H1 (cell line): ENCODE measurements around the gene SH2D5. TPM values are rescaled to one million over a fixed set of nuclear protein-coding genes. Genes with fewer than 3 reads are reported as not detected.

Experiments
- CTCF ChIA-PET: fragments of 300-600 bp; sonication (Branson Sonifier 250); formaldehyde crosslinking; loops from one replicate; lab custom pipeline; 2021; ENCODE audit not compliant: partially characterized antibody; lab: Charles Lee
- POLR2A ChIA-PET: fragments of 300-600 bp; sonication (Branson Sonifier 250); formaldehyde crosslinking; loops from one replicate; lab custom pipeline; 2021; ENCODE audit warnings: inconsistent platforms; ENCODE audit not compliant: partially characterized antibody; lab: Charles Lee
- DNase-seq, 2 experiments: peaks; one replicate each; pipeline versions ENCODE4 v3.0.0 to v3.0.0-alpha.2; 2010 to 2022; ENCODE audit warnings: low spot score in 2 of 2, low read depth in 1 of 2, mixed read lengths in 1 of 2
- FAIRE-seq: peaks from 2 replicates; lab custom pipeline; 2011; peaks lifted over from hg19 to GRCh38; lab: Jason Lieb, UNC
- H2AFZ ChIP-seq: 2 replicates; pipeline ENCODE4 v1.8.1; 2012; ENCODE audit warnings: low read length, inconsistent platforms
- H2AK5ac ChIP-seq: 2 replicates; pipeline ENCODE4 v1.6.1; 2013; ENCODE audit warnings: low read depth, low read length
- H2BK120ac ChIP-seq: replicated peaks from 2 replicates; pipeline ENCODE3; 2013; ENCODE audit warnings: low read depth, low read length, inconsistent platforms
- H2BK12ac ChIP-seq: 2 replicates; pipeline ENCODE4 v1.6.1; 2013; ENCODE audit warnings: low read depth, low read length
- H2BK15ac ChIP-seq: 2 replicates; pipeline ENCODE4 v1.6.1; 2013; ENCODE audit warnings: low read length
- H2BK20ac ChIP-seq: 2 replicates; pipeline ENCODE4 v1.6.1; 2013; ENCODE audit warnings: low read length
- H2BK5ac ChIP-seq: 2 replicates; pipeline ENCODE4 v1.6.1; 2013; ENCODE audit warnings: low read depth, low read length
- H3K14ac ChIP-seq: 2 replicates; pipeline ENCODE4 v1.6.1; 2013; ENCODE audit warnings: inconsistent platforms; ENCODE audit not compliant: insufficient read length
- H3K18ac ChIP-seq: 2 replicates; pipeline ENCODE4 v1.6.1; 2013; ENCODE audit warnings: low read length; ENCODE audit errors: extremely low read depth
- H3K23ac ChIP-seq: 2 replicates; pipeline ENCODE4 v1.6.1; 2013; ENCODE audit warnings: inconsistent platforms; ENCODE audit not compliant: insufficient read length
- H3K23me2 ChIP-seq: 2 replicates; pipeline ENCODE4 v1.6.1; 2013; ENCODE audit warnings: low read depth, low read length
- H3K27ac ChIP-seq: 2 replicates; pipeline ENCODE4 v1.6.1; 2011; ENCODE audit warnings: low read depth, low read length, inconsistent platforms
- H3K27me3 ChIP-seq, 4 experiments: replicated peaks in 1 of 4; 1 replicate in 1 of 4; 2 replicates in 3 of 4; pipeline versions ENCODE4 v1.6.1 to v1.8.1; 2011 to 2013; ENCODE audit warnings: low read length in 3 of 4, mild to moderate bottlenecking in 3 of 4, inconsistent platforms in 2 of 4, mixed read lengths in 2 of 4, moderate library complexity in 1 of 4; ENCODE audit not compliant: control insufficient read depth in 3 of 4, insufficient read depth in 3 of 4; ENCODE audit errors: extremely low read depth in 1 of 4
- H3K36me3 ChIP-seq, 4 experiments: 2 replicates each; pipeline versions ENCODE4 v1.6.1 to v1.8.1; 2011 to 2013; ENCODE audit warnings: mild to moderate bottlenecking in 4 of 4, low read length in 3 of 4, moderate library complexity in 2 of 4, control low read depth in 1 of 4, inconsistent platforms in 1 of 4; ENCODE audit not compliant: insufficient read depth in 4 of 4, control insufficient read depth in 2 of 4
- H3K4ac ChIP-seq: replicated peaks from 2 replicates; pipeline ENCODE3; 2013; ENCODE audit warnings: low read length, low read depth, mixed read lengths, inconsistent platforms; ENCODE audit not compliant: insufficient read length
- H3K4me1 ChIP-seq, 4 experiments: replicated peaks in 1 of 4; 1 replicate in 1 of 4; 2 replicates in 3 of 4; pipeline versions ENCODE4 v1.6.1 to v1.8.1; 2011 to 2013; ENCODE audit warnings: low read length in 3 of 4, inconsistent platforms in 2 of 4, mixed read lengths in 1 of 4; ENCODE audit not compliant: insufficient read depth in 4 of 4, control insufficient read depth in 3 of 4
- H3K4me2 ChIP-seq, 2 experiments: 2 replicates each; pipeline versions ENCODE4 v1.6.1 to v1.8.1; 2011 to 2013; ENCODE audit warnings: low read depth in 2 of 2, low read length in 2 of 2, control low read depth in 1 of 2, inconsistent platforms in 1 of 2, mild to moderate bottlenecking in 1 of 2; ENCODE audit not compliant: insufficient read depth in 1 of 2
- H3K4me3 ChIP-seq, 4 experiments: fragments of 200-600, 300-600 bp in 1 of 4; sonication (generic), shearing (Covaris generic), sonication (Bioruptor Twin) in 1 of 4; 2 replicates each; pipeline versions ENCODE4 v1.5.1 to v1.8.1; 2011 to 2016; ENCODE audit warnings: low read length in 4 of 4, low read depth in 3 of 4, control low read depth in 2 of 4, inconsistent platforms in 2 of 4, mild to moderate bottlenecking in 2 of 4, mixed read lengths in 1 of 4, moderate library complexity in 1 of 4; ENCODE audit not compliant: insufficient read depth in 2 of 4; ENCODE audit errors: extremely low read depth in 1 of 4
- H3K56ac ChIP-seq: replicated peaks from 2 replicates; pipeline ENCODE3; 2013; ENCODE audit warnings: low read depth, mild to moderate bottlenecking, mixed read lengths, low read length, inconsistent platforms; ENCODE audit not compliant: insufficient read length
- H3K79me1 ChIP-seq: 2 replicates; pipeline ENCODE4 v1.6.1; 2013; ENCODE audit warnings: low read depth, low read length, control low read depth
- H3K79me2 ChIP-seq, 2 experiments: 2 replicates each; pipeline versions ENCODE4 v1.6.1 to v1.8.1; 2012 to 2013; ENCODE audit warnings: low read length in 2 of 2, mild to moderate bottlenecking in 2 of 2, inconsistent platforms in 1 of 2; ENCODE audit not compliant: insufficient read depth in 2 of 2, control insufficient read depth in 1 of 2
- H3K9ac ChIP-seq, 4 experiments: replicated peaks in 1 of 4; 1 replicate in 1 of 4; 2 replicates in 3 of 4; pipeline versions ENCODE4 v1.6.1 to v1.8.1; 2011 to 2013; ENCODE audit warnings: low read depth in 3 of 4, low read length in 3 of 4, control low read depth in 2 of 4, mild to moderate bottlenecking in 2 of 4, moderate library complexity in 2 of 4, inconsistent platforms in 1 of 4; ENCODE audit errors: extremely low read depth in 1 of 4
- H3K9me3 ChIP-seq, 2 experiments: 2 replicates each; pipeline versions ENCODE4 v1.6.1 to v1.8.1; 2012 to 2013; ENCODE audit warnings: mild to moderate bottlenecking in 2 of 2, moderate library complexity in 2 of 2, control low read depth in 1 of 2, inconsistent platforms in 1 of 2, low read depth in 1 of 2, low read length in 1 of 2, mixed read lengths in 1 of 2; ENCODE audit not compliant: insufficient read depth in 2 of 2
- H4K20me1 ChIP-seq, 2 experiments: replicated peaks in 1 of 2; 2 replicates each; pipeline versions ENCODE3 to v1.8.1; 2011 to 2013; ENCODE audit warnings: inconsistent platforms in 2 of 2, low read length in 2 of 2, mild to moderate bottlenecking in 1 of 2; ENCODE audit not compliant: insufficient read depth in 2 of 2, control insufficient read depth in 1 of 2
- H4K5ac ChIP-seq: 2 replicates; pipeline ENCODE4 v1.6.1; 2013; ENCODE audit warnings: low read length, low read depth, mixed read lengths, inconsistent platforms; ENCODE audit not compliant: insufficient read length
- H4K8ac ChIP-seq: 2 replicates; pipeline ENCODE4 v1.8.0; 2013; ENCODE audit warnings: mild to moderate bottlenecking, moderate library complexity, low read length, inconsistent platforms; ENCODE audit not compliant: insufficient read depth; ENCODE audit errors: extremely low read depth
- H4K91ac ChIP-seq: replicated peaks from 2 replicates; pipeline ENCODE3; 2013; ENCODE audit warnings: low read length, mixed read lengths, inconsistent platforms; ENCODE audit not compliant: insufficient read length
- CBX8 ChIP-seq: fragments of 300-800, 300-1000 bp; sonication (generic); IDR thresholded peaks from 2 replicates; pipeline ENCODE4 v1.7.1; 2016; ENCODE audit warnings: low read depth, low read length, borderline replicate concordance
- CHD1 ChIP-seq: IDR thresholded peaks from 2 replicates; pipeline ENCODE4 v1.6.1; 2012; ENCODE audit warnings: low read depth, low read length, improper control_type of control experiment
- CREB1 ChIP-seq: IDR thresholded peaks from 2 replicates; pipeline ENCODE4 v1.6.1; 2012; ENCODE audit warnings: inconsistent platforms
- EGR1 ChIP-seq: IDR thresholded peaks from 2 replicates; pipeline ENCODE4 v1.6.1; 2011; ENCODE audit warnings: low read depth, low read length, borderline replicate concordance
- EP300 ChIP-seq, 2 experiments: IDR thresholded peaks; 1 replicate in 1 of 2; 2 replicates in 1 of 2; pipeline ENCODE4 v1.6.1; 2011 to 2012; ENCODE audit warnings: low read depth in 2 of 2, low read length in 2 of 2, mild to moderate bottlenecking in 2 of 2, borderline replicate concordance in 1 of 2, inconsistent platforms in 1 of 2, moderate library complexity in 1 of 2
- GTF2F1 ChIP-seq: IDR thresholded peaks from 2 replicates; pipeline ENCODE4 v1.6.1; 2012; ENCODE audit warnings: low read depth, low read length, improper control_type of control experiment, borderline replicate concordance
- JUN ChIP-seq: IDR thresholded peaks from 2 replicates; pipeline ENCODE4 v1.6.1; 2011; ENCODE audit warnings: low read depth, mild to moderate bottlenecking, improper control_type of control experiment, low read length
- RBBP5 ChIP-seq: IDR thresholded peaks from 2 replicates; pipeline ENCODE4 v1.7.1; 2012; ENCODE audit warnings: low read depth, mild to moderate bottlenecking, inconsistent platforms, low read length, moderate library complexity, borderline replicate concordance
- RNF2 ChIP-seq: fragments of 200-900, 300-1000 bp; sonication (generic); IDR thresholded peaks from 2 replicates; pipeline ENCODE4 v1.7.1; 2016; ENCODE audit warnings: borderline replicate concordance, low read depth, mild to moderate bottlenecking, antibody characterized with exemption, low read length; ENCODE audit not compliant: poor library complexity, severe bottlenecking; ENCODE audit errors: missing control alignments
- SAP30 ChIP-seq: fragments of 300-600 bp; sonication (generic); IDR thresholded peaks from 2 replicates; pipeline ENCODE4 v1.7.1; 2012; ENCODE audit warnings: low read length, moderate library complexity, mild to moderate bottlenecking, inconsistent platforms; ENCODE audit not compliant: insufficient read depth, insufficient replicate concordance
- TAF7 ChIP-seq: optimal IDR thresholded peaks from 2 replicates; pipeline ENCODE3; 2011; ENCODE audit warnings: low read depth, mild to moderate bottlenecking, inconsistent platforms, low read length, moderate library complexity, borderline replicate concordance
- TCF12 ChIP-seq: IDR thresholded peaks from 2 replicates; pipeline ENCODE4 v1.6.1; 2011; ENCODE audit warnings: low read depth, mild to moderate bottlenecking, low read length
- YY1 ChIP-seq: IDR thresholded peaks from 2 replicates; pipeline ENCODE4 v1.6.1; 2011; ENCODE audit warnings: low read depth, mild to moderate bottlenecking, low read length
- WGBS, 2 experiments: shearing (Covaris generic) in 1 of 2; methylation state at CpG; one replicate each; pipeline versions ENCODE4 v1.1.6 to v1.1.7; 2013 to 2015; ENCODE audit warnings: low lambda C conversion rate in 2 of 2, mixed read lengths in 2 of 2, inconsistent platforms in 1 of 2, low coverage in 1 of 2, missing lambda C conversion rate in 1 of 2; ENCODE audit not compliant: insufficient replicate concordance in 2 of 2, insufficient coverage in 1 of 2, insufficient read length in 1 of 2; ENCODE audit errors: extremely low coverage in 1 of 2, missing lambda C conversion rate in 1 of 2; 5-methylcytosine and 5-hydroxymethylcytosine counted together
- polyA plus RNA-seq, 7 experiments: library from polyadenylated mRNA; depleted of rRNA in 3 of 7; stranded (reverse) in 5 of 7; unstranded in 2 of 7; fragments of >200 nt in 5 of 7; fragments of 200-250 nt in 2 of 7; gene quantifications; 1 replicate in 5 of 7; 2 replicates in 1 of 7; 4 replicates in 1 of 7; pipeline versions ENCODE4 v1.2.1 to v1.2.3, GENCODE V29; 2011 to 2013; ENCODE audit warnings: missing spikeins in 2 of 7, mixed read lengths in 2 of 7
- total RNA-seq: library from RNA; stranded (reverse); fragmentation: NEBNext Ultra II Directional; extraction: Animal tissue kit (Norgen Biotek cat#: 25700); gene quantifications from 2 replicates; pipeline ENCODE4 v1.2.1, GENCODE V29; 2021

SH2D5 gene
- total and polyA plus RNA-seq, 2 of the 8 experiments (the other 6 are each of a cell fraction or from before 2014, with no cell fraction given), result 13.2 to 18.4 TPM

DNA sequence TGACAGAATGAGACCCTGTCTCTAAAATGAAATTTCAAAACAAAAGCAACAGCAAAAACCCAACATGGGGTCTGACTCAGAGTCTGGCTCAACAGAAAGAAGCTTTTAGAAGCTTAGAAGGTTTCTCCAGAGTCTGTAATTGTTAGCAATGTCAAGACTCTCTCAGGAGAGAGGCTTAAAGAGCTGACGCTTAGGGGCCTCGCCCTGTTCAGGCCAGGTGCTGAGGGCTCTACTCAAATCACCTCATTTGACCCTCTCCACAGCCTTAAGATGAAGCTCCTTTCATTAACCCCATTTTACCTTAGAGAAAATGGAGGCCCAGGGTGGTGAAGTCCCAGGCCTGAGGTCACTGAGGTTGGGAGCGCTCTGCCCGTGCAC lies 9.4 kb downstream of the SH2D5 start:
- no peak for FAIRE-seq
- WGBS, 2 experiments, result 92% methylated on average over 4 of the region's 4 CpGs; no CpG with 5 or more reads in 1 of the 2 experiments
- H3K4ac ChIP-seq, result no peak overlapping the region
- TF ChIP-seq CBX8 (no peak), CHD1 (no peak), GTF2F1 (no peak), TAF7 (no peak), TCF12 (no peak), EGR1 (no peak), JUN (no peak), SAP30 (no peak), RBBP5 (no peak), RNF2 (no peak), YY1 (no peak), CREB1 (no peak), EP300 (IDR thresholded peaks at IDR 0.05; ENCODE audit: borderline replicate concordance in 1 of 2, low read depth in 2 of 2, low read length in 2 of 2) (no peak)

More for the DNA sequence above, 9.4 kb downstream of the SH2D5 start:
- Histone ChIP-seq H3K23ac (no peak overlapping the region), H4K20me1 (peaks cover 0 to 5% of the 10 kb centered on the region in 2 experiments), H3K4me2 (no peak overlapping the region), H3K79me2 (no peaks in the 10 kb centered on the region; a peak in 1 of 4 replicates), H2BK15ac (no peak overlapping the region), H3K27me3 (peaks cover 0 to 11% (median 2%) of the 10 kb centered on the region in 4 experiments; a peak in 4 of 7 replicates), H3K9ac (no peak overlapping the region), H3K18ac (no peak overlapping the region), H3K14ac (no peak overlapping the region), H2BK12ac (no peak overlapping the region), H2AFZ (no peak overlapping the region), H4K5ac (no peak overlapping the region), H2BK120ac (no peak overlapping the region), H4K8ac (no peak overlapping the region), H3K4me1 (peaks cover 0 to 12% (median 10%) of the 10 kb centered on the region in 4 experiments; a peak in 6 of 7 replicates), H2BK5ac (no peak overlapping the region), H3K56ac (no peak overlapping the region), H3K23me2 (peaks cover 2% of the 10 kb centered on the region; the same call in 1 of the 2 replicates), H3K4me3 (no peak overlapping the region), H4K91ac (no peak overlapping the region), H2BK20ac (no peak overlapping the region), H3K79me1 (no peaks in the 10 kb centered on the region), H3K27ac (no peak overlapping the region), H3K36me3 (no peaks in the 10 kb centered on the region), H2AK5ac (peak overlapping the region; percentile 82; the same call in 1 of the 2 replicates), H3K9me3 (no peaks in the 10 kb centered on the region)
- ChIA-PET POLR2A (interaction anchor here (0.7 to 0.9 kb wide), 2 partner anchors 30 to 62 kb away, joined by 3 read pairs; partner anchors contain the start of gene DDOST), CTCF (interaction anchor here (1.6 to 8.9 kb wide), 2 partner anchors 26 to 77 kb away, joined by 5 to 82 read pairs; no protein-coding TSS in a partner anchor)
- DNase-seq, result no peak
